Activated naive CD4-positive, alpha-beta T cell treated with anti-CD3 and anti-CD28 coated beads, Interleukin-2, amount 50 U/mL, for 16 hours (primary cell): ENCODE results near the gene C9orf43.

Source experiments
- DNase-seq: peaks from one replicate; pipeline ENCODE4 v3.0.0-alpha.2; 2020

C9orf43 gene

GRCh38 chr9:113468716-113469448 lies 58.3 kb downstream of the C9orf43 start:
- no peak for DNase-seq

GRCh38 chr9:113471143-113471542 lies 60.6 kb downstream of the C9orf43 start:
- DNase-seq = no peak

GRCh38 chr9:113471566-113471965 lies 61.0 kb downstream of the C9orf43 start:
- no peak for DNase-seq

GRCh38 chr9:113472199-113472598 lies 61.7 kb downstream of the C9orf43 start:
- no peak for DNase-seq

- DNase-seq = no peak
Measured at GRCh38 chr9:113474360-113475028, 63.9 kb downstream of the C9orf43 start.

GRCh38 chr9:113475031-113475430 lies 64.5 kb downstream of the C9orf43 start:
- no peak for DNase-seq

GRCh38 chr9:113475992-113476391 lies 65.4 kb downstream of the C9orf43 start:
- DNase-seq = no peak

GRCh38 chr9:113476511-113476916 lies 66.0 kb downstream of the C9orf43 start:
- DNase-seq = no peak

- no peak for DNase-seq
Measured at GRCh38 chr9:113477058-113477457, 66.5 kb downstream of the C9orf43 start.

GRCh38 chr9:113477661-113478060 lies 67.1 kb downstream of the C9orf43 start:
- no peak for DNase-seq

GRCh38 chr9:113479174-113479621 lies 68.7 kb downstream of the C9orf43 start:
- DNase-seq = no peak
